K562 (cell line): ENCODE measurements around the gene SPCS3.

Experiments used
- CBX2 ChIP-seq: fragments of 200-600 bp; sonication (generic); IDR thresholded peaks from one replicate; pipeline ENCODE4 v1.6.1; 2012; ENCODE audit warnings: mild to moderate bottlenecking, low read length, inconsistent platforms; ENCODE audit not compliant: insufficient read depth, poor library complexity, severe bottlenecking
- RFX1 ChIP-seq: fragments of 450-650 bp; IDR thresholded peaks from 2 replicates; pipeline ENCODE4 v1.6.1; 2016; ENCODE audit warnings: mild to moderate bottlenecking, moderate library complexity
- RFX5 ChIP-seq: IDR thresholded peaks from 2 replicates; pipeline ENCODE4 v1.6.1; 2011; ENCODE audit warnings: low read depth, mild to moderate bottlenecking, improper control_type of control experiment, low read length
- TCFL5 ChIP-seq: fragments of 250-450 bp; sonication (Bioruptor Pico); conservative IDR thresholded peaks from 2 replicates; pipeline ENCODE4 v1.6.1; 2021; ENCODE audit warnings: mild to moderate bottlenecking, moderate library complexity, matching md5 sums
- ZBED1 ChIP-seq: IDR thresholded peaks from 2 replicates; pipeline ENCODE4 v1.6.1; 2014
- TF ChIP-seq, protein P1 (sequence below), 3 experiments: IDR thresholded peaks in 2 of 3; conservative IDR thresholded peaks in 1 of 3; 2 replicates each; pipeline ENCODE4 v1.5.1; 2011 to 2012; ENCODE audit warnings: low read length in 3 of 3, mild to moderate bottlenecking in 3 of 3, control low read depth in 2 of 3, improper control_type of control experiment in 1 of 3, inconsistent platforms in 1 of 3, low read depth in 1 of 3, mixed read lengths in 1 of 3, moderate library complexity in 1 of 3; ENCODE audit not compliant: insufficient read depth in 2 of 3
- TF ChIP-seq, protein P2 (sequence below), 2 experiments: fragments of 450-650 bp in 1 of 2; sonication (generic) in 1 of 2; formaldehyde crosslinking in 1 of 2; IDR thresholded peaks in 1 of 2; conservative IDR thresholded peaks in 1 of 2; 2 replicates each; pipeline versions ENCODE4 v1.6.1 to v1.8.1; 2016 to 2023; ENCODE audit warnings: mild to moderate bottlenecking in 2 of 2, moderate library complexity in 2 of 2, inconsistent platforms in 1 of 2, missing genetic modification reagents in 1 of 2

DNA sequence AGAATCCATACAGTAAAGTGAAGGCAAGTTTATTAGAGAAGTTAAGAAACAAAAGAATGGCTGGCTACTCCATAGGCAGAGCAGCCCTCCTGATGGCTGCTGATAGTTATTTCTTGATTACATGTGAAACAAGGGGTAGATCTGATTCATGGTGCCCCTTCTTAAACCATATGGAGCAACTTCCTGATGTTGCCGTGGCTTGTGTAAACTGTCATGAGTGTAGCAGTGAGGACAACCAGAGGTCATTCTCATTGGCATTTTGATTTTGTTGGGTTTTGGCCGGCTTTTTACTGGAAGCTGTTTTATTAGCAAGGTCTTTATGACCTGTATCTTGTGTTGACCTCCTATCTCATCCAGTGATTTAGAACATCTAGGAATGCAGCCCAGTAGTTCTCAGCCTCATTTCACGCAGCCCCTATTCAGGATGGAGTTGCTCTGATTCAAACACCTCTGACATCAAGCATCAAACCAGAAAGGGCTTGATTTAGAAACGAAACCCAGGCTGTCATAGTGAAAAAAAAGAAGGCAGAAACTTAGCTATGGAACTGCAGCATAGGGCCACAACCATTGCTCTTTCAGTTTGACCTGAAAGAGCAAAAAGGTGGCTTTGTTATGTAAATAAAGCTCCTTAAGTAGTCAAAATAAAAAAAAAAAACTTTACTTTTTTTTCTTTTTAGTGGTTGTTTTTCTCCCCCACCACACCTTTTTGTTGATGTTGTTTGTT lies 37.8 kb downstream of the SPCS3 start:
- TF ChIP-seq TCFL5 (CRISPR knock-in tag): no peak
- TF ChIP-seq, protein P1, sequence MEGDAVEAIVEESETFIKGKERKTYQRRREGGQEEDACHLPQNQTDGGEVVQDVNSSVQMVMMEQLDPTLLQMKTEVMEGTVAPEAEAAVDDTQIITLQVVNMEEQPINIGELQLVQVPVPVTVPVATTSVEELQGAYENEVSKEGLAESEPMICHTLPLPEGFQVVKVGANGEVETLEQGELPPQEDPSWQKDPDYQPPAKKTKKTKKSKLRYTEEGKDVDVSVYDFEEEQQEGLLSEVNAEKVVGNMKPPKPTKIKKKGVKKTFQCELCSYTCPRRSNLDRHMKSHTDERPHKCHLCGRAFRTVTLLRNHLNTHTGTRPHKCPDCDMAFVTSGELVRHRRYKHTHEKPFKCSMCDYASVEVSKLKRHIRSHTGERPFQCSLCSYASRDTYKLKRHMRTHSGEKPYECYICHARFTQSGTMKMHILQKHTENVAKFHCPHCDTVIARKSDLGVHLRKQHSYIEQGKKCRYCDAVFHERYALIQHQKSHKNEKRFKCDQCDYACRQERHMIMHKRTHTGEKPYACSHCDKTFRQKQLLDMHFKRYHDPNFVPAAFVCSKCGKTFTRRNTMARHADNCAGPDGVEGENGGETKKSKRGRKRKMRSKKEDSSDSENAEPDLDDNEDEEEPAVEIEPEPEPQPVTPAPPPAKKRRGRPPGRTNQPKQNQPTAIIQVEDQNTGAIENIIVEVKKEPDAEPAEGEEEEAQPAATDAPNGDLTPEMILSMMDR (IDR thresholded peaks at IDR 0.05 in 2 of 3, conservative IDR thresholded peaks at IDR 0.05 in 1 of 3; ENCODE audit: insufficient read depth in 2 of 3, low read depth in 1 of 3, low read length in 3 of 3): no peak
- no peak for TF ChIP-seq RFX5
- TF ChIP-seq, protein P2, sequence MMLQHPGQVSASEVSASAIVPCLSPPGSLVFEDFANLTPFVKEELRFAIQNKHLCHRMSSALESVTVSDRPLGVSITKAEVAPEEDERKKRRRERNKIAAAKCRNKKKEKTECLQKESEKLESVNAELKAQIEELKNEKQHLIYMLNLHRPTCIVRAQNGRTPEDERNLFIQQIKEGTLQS (IDR thresholded peaks at IDR 0.05): no peak
- TF ChIP-seq, protein P2 (CRISPR knock-in tag; conservative IDR thresholded peaks at IDR 0.05): no peak
- no peak for TF ChIP-seq RFX1
- no peak for TF ChIP-seq CBX2
- no peak for TF ChIP-seq ZBED1
